Osteoblast (primary cell): ENCODE results near the gene CHST9. TPM values are rescaled to one million over a fixed set of nuclear protein-coding genes. Genes with fewer than 3 reads are reported as not detected.

ENCODE experiments used
- DNase-seq: peaks from one replicate; pipeline ENCODE4 v3.0.0; 2011; ENCODE audit warnings: low spot score, mixed read lengths; ENCODE audit not compliant: insufficient read length; ENCODE audit errors: missing footprints
- H2AFZ ChIP-seq: 2 replicates; pipeline ENCODE4 v1.6.0; 2011; ENCODE audit warnings: mild to moderate bottlenecking, low read length
- H3K27ac ChIP-seq: 2 replicates; pipeline ENCODE4 v1.5.1; 2011; ENCODE audit warnings: mild to moderate bottlenecking, low read depth, low read length, moderate library complexity
- H3K27me3 ChIP-seq: 2 replicates; pipeline ENCODE4 v1.6.0; 2012; ENCODE audit warnings: mild to moderate bottlenecking, control low read depth, inconsistent platforms, low read length, moderate library complexity; ENCODE audit not compliant: insufficient read depth
- H3K36me3 ChIP-seq: 2 replicates; pipeline ENCODE4 v1.5.1; 2011; ENCODE audit warnings: mild to moderate bottlenecking, low read length, control low read depth, moderate library complexity; ENCODE audit not compliant: insufficient read depth
- H3K4me1 ChIP-seq: 2 replicates; pipeline ENCODE4 v1.5.1; 2011; ENCODE audit warnings: mild to moderate bottlenecking, low read length, control low read depth, moderate library complexity; ENCODE audit not compliant: insufficient read depth
- H3K4me2 ChIP-seq: 2 replicates; pipeline ENCODE4 v1.6.0; 2011; ENCODE audit warnings: mild to moderate bottlenecking, low read length; ENCODE audit not compliant: insufficient read depth
- H3K4me3 ChIP-seq: fragments of 200-600 bp; sonication (generic); 3 replicates; pipeline ENCODE4 v1.5.1; 2012; ENCODE audit warnings: mild to moderate bottlenecking, low read length, inconsistent platforms; ENCODE audit not compliant: insufficient read depth
- H3K79me2 ChIP-seq: 2 replicates; pipeline ENCODE4 v1.6.0; 2012; ENCODE audit warnings: mild to moderate bottlenecking, low read length, control low read depth, inconsistent platforms; ENCODE audit not compliant: insufficient read depth
- H3K9me3 ChIP-seq: 2 replicates; pipeline ENCODE4 v1.5.1; 2011; ENCODE audit warnings: low read depth, low read length, control low read depth
- H4K20me1 ChIP-seq: 2 replicates; pipeline ENCODE4 v1.6.0; 2012; ENCODE audit warnings: mild to moderate bottlenecking, low read length, control low read depth; ENCODE audit not compliant: insufficient read depth
- total RNA-seq: library from RNA; depleted of rRNA; stranded (reverse); fragments of >200 nt; gene quantifications from 2 replicates; pipeline ENCODE4 v1.2.3, GENCODE V29; 2012
- TF ChIP-seq, protein P1 (sequence below): IDR thresholded peaks from 2 replicates; pipeline ENCODE4 v1.5.1; 2011; ENCODE audit warnings: mild to moderate bottlenecking, low read depth, low read length, moderate library complexity; ENCODE audit errors: extremely low read depth

CHST9 gene
- total RNA-seq, 1 donor: not detected

DNA sequence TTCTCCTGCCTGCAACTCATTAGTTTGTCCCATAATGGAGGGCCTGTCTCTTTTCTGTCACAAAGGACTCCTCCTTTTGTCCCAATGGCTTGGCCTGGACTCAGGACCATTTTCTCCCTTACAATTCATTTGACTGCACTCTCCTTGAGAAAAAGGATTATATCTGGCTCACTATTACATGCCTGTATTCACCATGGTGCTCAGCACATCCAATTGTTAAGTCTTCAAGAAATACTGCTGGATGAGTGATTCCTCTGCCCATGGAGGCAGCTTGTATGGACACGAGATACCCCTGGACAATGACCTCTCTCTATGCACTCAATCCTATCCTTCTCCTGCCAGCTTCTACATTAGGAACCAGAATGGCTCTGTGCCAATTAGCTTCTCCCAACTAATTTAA is 47.0 kb downstream of the CHST9 start:
- H3K4me2 ChIP-seq: no peak overlapping the region
- no peak overlapping the region for H3K27ac ChIP-seq
- H3K4me3 ChIP-seq: no peak overlapping the region
- no peaks in the 10 kb centered on the region for H3K9me3 ChIP-seq
- DNase-seq: no peak
- TF ChIP-seq, protein P1, sequence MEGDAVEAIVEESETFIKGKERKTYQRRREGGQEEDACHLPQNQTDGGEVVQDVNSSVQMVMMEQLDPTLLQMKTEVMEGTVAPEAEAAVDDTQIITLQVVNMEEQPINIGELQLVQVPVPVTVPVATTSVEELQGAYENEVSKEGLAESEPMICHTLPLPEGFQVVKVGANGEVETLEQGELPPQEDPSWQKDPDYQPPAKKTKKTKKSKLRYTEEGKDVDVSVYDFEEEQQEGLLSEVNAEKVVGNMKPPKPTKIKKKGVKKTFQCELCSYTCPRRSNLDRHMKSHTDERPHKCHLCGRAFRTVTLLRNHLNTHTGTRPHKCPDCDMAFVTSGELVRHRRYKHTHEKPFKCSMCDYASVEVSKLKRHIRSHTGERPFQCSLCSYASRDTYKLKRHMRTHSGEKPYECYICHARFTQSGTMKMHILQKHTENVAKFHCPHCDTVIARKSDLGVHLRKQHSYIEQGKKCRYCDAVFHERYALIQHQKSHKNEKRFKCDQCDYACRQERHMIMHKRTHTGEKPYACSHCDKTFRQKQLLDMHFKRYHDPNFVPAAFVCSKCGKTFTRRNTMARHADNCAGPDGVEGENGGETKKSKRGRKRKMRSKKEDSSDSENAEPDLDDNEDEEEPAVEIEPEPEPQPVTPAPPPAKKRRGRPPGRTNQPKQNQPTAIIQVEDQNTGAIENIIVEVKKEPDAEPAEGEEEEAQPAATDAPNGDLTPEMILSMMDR: no peak
- H2AFZ ChIP-seq: no peak overlapping the region
- H3K4me1 ChIP-seq: no peaks in the 10 kb centered on the region
- H3K79me2 ChIP-seq: no peaks in the 10 kb centered on the region
- no peaks in the 10 kb centered on the region for H3K27me3 ChIP-seq
- no peaks in the 10 kb centered on the region for H3K36me3 ChIP-seq
- no peaks in the 10 kb centered on the region for H4K20me1 ChIP-seq

DNA sequence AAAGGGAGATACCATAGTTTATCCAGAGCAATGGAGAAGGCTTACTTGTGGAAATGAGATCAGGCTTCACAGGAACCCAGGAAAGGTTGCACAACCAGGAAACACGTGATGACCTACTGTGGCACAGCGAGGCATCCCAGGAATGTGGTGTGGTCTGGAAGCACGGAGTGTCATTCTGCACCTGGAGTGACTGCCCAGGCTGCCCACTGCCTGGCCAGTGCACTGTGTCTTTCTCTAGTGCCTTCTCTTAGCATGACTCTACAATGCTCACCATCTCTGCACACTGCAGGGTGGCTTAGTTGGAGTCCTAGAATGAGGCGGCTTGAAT is 48.9 kb downstream of the CHST9 start:
- Histone ChIP-seq H3K9me3 (no peaks in the 10 kb centered on the region), H4K20me1 (no peaks in the 10 kb centered on the region), H3K27me3 (no peaks in the 10 kb centered on the region), H3K79me2 (no peaks in the 10 kb centered on the region), H3K36me3 (no peaks in the 10 kb centered on the region), H3K27ac (no peak overlapping the region), H3K4me3 (no peak overlapping the region), H3K4me2 (no peak overlapping the region), H3K4me1 (no peaks in the 10 kb centered on the region), H2AFZ (no peak overlapping the region)
- DNase-seq: no peak
- TF ChIP-seq, protein P1: no peak

DNA sequence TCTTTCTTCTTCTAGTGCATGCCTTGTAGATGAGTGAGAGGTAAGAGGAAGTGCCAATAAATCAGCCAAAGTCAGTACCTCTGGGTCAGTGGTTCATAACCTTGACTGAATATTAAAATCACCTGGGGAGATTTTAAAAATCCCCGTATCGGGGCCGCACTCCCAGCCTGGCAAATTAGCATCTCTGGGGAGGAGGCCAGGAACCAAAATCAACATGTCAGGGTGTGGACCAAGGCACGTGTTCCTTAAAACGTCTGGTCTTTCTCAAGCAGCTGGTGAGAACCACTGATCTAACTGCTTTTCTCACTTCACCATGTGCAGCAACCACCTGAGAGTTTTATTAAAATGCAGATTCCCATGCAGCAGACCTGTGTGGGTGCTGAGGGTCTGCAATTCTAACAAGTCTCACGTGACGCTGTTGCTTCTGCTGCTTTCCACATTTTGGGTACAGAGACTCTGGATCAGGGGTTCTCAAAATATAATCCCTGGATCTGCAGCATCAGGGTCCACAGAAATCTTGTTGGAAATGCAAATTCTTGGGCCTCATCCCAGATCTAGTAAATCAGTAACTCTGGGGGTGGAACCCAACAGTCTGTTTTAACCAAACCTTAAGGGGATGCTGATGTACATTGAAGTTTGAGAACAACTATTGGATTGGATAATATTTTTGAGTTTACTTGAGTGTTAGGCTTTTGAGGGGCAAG is 49.5 kb downstream of the CHST9 start:
- no peak overlapping the region for H3K27ac ChIP-seq
- H3K4me2 ChIP-seq: no peak overlapping the region
- DNase-seq: no peak
- H4K20me1 ChIP-seq: no peaks in the 10 kb centered on the region
- no peak overlapping the region for H2AFZ ChIP-seq
- H3K4me1 ChIP-seq: no peaks in the 10 kb centered on the region
- H3K36me3 ChIP-seq: no peaks in the 10 kb centered on the region
- TF ChIP-seq, protein P1: no peak
- no peaks in the 10 kb centered on the region for H3K9me3 ChIP-seq
- H3K79me2 ChIP-seq: no peaks in the 10 kb centered on the region
- no peaks in the 10 kb centered on the region for H3K27me3 ChIP-seq
- no peak overlapping the region for H3K4me3 ChIP-seq

DNA sequence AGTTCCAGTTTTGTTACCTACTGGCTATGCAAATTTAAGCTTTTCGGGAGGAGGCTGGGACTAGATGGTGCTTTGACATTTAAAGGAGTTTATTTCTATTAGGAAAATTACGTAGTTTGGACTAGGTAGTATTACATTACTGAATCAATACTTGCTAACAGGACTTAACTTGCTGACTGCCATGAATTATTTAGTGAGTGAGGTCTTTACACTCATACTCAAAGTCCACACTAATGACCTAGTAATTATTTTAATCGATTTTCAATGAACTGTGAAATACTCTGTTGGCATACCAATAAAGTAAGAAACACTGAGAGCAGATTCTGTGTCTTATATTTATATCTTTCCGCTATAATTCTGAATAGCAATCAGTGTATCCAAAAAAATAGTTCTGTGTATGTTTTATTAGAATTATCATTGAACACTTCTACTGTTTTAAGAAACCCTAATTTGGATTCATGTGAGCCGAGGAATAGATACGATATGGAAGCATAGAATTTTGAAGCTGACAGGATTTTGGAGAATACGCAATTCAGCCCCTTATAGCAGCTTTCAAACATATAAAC is 55.0 kb downstream of the CHST9 start:
- Histone ChIP-seq H3K27ac (no peak overlapping the region), H4K20me1 (no peaks in the 10 kb centered on the region), H3K27me3 (no peaks in the 10 kb centered on the region), H3K9me3 (no peaks in the 10 kb centered on the region), H3K36me3 (no peaks in the 10 kb centered on the region), H3K4me3 (no peak overlapping the region), H3K4me1 (no peaks in the 10 kb centered on the region), H3K4me2 (no peak overlapping the region), H2AFZ (no peak overlapping the region), H3K79me2 (no peaks in the 10 kb centered on the region)
- DNase-seq: no peak
- TF ChIP-seq, protein P1: no peak
